Measurements from ENCODE around the gene IFITM1. TPM values are rescaled to one million over a fixed set of nuclear protein-coding genes. Genes with fewer than 3 reads are reported as not detected.
"Not testable (repeated sequence)": the region's sequence is repeated elsewhere in the genome, so short reads cannot be mapped to it uniquely, and the experiment has no call there.

IFITM1 gene
- polyA plus RNA-seq, 1 donor from 2014 or later: 0.35 TPM

DNA sequence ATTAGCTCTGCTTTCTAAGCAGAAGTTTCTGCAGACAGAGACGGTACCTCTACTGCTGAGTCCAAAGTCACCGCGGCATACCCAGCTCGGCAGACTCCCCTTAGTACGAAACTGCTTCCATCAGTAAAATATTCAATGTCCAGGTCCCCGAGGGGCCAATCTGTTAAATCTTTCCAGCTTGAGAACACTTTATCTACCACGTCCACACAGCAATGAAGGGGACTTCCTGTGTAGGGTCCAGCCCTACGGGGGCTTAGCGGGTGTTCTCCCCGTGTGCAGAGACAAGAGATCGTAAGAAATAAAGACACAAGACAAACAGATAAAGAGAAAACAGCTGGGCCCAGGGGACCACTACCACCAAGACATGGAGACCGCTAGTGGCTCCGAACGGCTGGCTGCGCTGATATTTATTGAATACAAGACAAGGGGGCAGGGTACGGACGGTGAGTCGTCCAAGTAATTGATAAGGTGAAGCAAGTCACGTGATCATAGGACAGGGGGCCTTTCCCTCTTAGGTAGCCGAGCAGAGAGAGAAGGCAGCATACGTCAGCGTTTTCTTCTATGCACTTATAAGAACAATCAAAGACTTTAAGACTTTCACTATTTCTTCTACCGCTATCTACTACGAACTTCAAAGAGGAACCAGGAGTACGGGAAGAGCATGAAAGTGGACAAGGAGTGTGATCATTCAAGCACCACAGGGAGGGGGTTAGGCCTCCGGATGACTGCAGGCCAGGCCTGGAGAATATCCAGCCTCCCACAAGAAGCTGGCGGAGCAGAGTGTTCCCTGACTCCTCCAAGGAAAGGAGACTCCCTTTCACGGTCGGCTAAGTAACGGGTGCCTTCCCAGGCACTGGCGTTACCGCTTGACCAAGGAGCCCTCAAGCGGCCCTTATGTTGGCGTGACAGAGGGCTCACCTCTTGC, 11.0 kb downstream of the IFITM1 start:
- H4K20me1 ChIP-seq (ENCODE audit: insufficient read depth); H3K4me2 ChIP-seq (ENCODE audit: low read length); H3K27ac ChIP-seq (ENCODE audit: low read length); H3K79me2 ChIP-seq (replicated peaks; ENCODE audit: insufficient read depth, low read length); H3K4me3 ChIP-seq (ENCODE audit: low read length); H3F3A ChIP-seq (ENCODE audit: insufficient read depth, low read length, poor library complexity, severe bottlenecking); H2AFZ ChIP-seq (ENCODE audit: low read depth, low read length); H3K27me3 ChIP-seq (ENCODE audit: insufficient read depth, low read depth, low read length); H3K9ac ChIP-seq (ENCODE audit: low read length); H3K9me3 ChIP-seq (ENCODE audit: low read length); H3K36me3 ChIP-seq (ENCODE audit: insufficient read depth, low read length); H3K9me2 ChIP-seq (ENCODE audit: insufficient read depth, low read length): not testable (repeated sequence)

DNA sequence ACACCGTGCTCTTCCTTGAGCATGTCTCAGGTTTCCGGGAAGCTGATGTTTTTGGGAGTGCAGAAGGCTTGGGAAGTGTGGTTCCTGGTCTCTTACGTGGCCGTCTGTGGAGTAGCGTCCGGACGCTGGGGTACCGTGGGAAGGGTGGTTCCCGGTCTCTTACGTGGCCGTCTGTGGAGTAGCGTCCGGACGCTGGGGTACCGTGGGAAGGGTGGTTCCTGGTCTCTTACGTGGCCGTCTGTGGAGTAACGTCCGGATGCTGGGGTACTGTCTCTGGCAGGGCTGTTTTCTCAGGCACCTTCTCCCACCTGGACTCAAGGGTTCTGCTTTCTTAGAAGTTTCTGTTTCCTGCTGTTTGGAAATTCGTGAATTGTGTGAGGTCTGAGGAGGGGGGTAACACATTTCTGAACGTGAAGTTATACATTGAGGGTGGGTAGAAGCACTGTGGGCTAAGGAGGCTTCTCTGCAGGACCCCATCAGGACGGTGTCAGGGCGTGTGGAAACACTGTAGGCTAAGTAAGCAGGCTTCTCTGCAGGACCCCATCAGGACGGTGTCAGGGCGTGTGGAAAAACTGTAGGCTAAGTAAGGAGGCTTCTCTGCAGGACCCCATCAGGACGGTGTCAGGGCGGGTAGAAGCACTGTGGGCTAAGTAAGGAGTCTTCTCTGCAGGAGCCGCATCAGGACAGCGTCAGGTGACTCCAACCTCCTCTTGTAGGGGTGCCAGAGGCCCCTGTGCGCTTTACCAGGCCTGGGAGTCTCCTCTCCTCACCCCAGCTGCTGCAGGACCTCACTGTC, 12.2 kb downstream of the IFITM1 start:
- H3K9ac ChIP-seq (ENCODE audit: low read length): peak overlapping the region; percentile 20
- H3K4me2 ChIP-seq (ENCODE audit: low read length): no peak overlapping the region
- H3K9me2 ChIP-seq (ENCODE audit: insufficient read depth, low read length): no peaks in the 10 kb centered on the region
- H3K36me3 ChIP-seq (ENCODE audit: insufficient read depth, low read length): no peaks in the 10 kb centered on the region
- H3K27ac ChIP-seq (ENCODE audit: low read length): no peak overlapping the region
- H3K27me3 ChIP-seq (ENCODE audit: insufficient read depth, low read depth, low read length): no peaks in the 10 kb centered on the region
- no peaks in the 10 kb centered on the region for H4K20me1 ChIP-seq (ENCODE audit: insufficient read depth)
- H3K4me3 ChIP-seq (ENCODE audit: low read length): no peak overlapping the region
- no peaks in the 10 kb centered on the region for H3K9me3 ChIP-seq (ENCODE audit: low read length)
- H3K79me2 ChIP-seq (replicated peaks; ENCODE audit: insufficient read depth, low read length): no peaks in the 10 kb centered on the region
- no peak overlapping the region for H2AFZ ChIP-seq (ENCODE audit: low read depth, low read length)
- TF ChIP-seq EP300 (conservative IDR thresholded peaks at IDR 0.05; ENCODE audit: poor library complexity, severe bottlenecking) (peak; percentile 29), SMC3 (conservative IDR thresholded peaks at IDR 0.05; ENCODE audit: poor library complexity) (no peak), RAD21 (conservative IDR thresholded peaks at IDR 0.05) (no peak), POLR2AphosphoS5 (IDR thresholded peaks at IDR 0.05) (peak; percentile 96), TAF1 (IDR thresholded peaks at IDR 0.05; ENCODE audit: low read depth) (no peak)
- TF ChIP-seq, protein P1, sequence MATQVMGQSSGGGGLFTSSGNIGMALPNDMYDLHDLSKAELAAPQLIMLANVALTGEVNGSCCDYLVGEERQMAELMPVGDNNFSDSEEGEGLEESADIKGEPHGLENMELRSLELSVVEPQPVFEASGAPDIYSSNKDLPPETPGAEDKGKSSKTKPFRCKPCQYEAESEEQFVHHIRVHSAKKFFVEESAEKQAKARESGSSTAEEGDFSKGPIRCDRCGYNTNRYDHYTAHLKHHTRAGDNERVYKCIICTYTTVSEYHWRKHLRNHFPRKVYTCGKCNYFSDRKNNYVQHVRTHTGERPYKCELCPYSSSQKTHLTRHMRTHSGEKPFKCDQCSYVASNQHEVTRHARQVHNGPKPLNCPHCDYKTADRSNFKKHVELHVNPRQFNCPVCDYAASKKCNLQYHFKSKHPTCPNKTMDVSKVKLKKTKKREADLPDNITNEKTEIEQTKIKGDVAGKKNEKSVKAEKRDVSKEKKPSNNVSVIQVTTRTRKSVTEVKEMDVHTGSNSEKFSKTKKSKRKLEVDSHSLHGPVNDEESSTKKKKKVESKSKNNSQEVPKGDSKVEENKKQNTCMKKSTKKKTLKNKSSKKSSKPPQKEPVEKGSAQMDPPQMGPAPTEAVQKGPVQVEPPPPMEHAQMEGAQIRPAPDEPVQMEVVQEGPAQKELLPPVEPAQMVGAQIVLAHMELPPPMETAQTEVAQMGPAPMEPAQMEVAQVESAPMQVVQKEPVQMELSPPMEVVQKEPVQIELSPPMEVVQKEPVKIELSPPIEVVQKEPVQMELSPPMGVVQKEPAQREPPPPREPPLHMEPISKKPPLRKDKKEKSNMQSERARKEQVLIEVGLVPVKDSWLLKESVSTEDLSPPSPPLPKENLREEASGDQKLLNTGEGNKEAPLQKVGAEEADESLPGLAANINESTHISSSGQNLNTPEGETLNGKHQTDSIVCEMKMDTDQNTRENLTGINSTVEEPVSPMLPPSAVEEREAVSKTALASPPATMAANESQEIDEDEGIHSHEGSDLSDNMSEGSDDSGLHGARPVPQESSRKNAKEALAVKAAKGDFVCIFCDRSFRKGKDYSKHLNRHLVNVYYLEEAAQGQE (IDR thresholded peaks at IDR 0.05; ENCODE audit: borderline replicate concordance): no peak
- H3F3A ChIP-seq (ENCODE audit: insufficient read depth, low read length, poor library complexity, severe bottlenecking): no peaks in the 10 kb centered on the region

DNA sequence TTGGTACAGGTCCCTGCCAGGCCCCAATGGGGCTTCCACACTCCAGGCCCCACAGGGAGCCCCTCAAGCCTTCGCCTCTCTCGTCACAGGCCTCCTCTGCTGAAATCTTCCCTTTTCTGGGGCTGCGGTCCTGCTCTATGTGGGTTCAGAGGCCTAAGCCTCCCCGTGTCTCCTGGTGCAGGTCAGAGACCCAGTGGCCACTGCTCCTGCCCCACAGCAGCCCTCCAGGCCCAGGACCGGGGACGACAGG, 12.7 kb downstream of the IFITM1 start:
- H3K9me2 ChIP-seq (ENCODE audit: insufficient read depth, low read length): no peaks in the 10 kb centered on the region
- H3K9me3 ChIP-seq (ENCODE audit: low read length): no peaks in the 10 kb centered on the region
- TF ChIP-seq RAD21 (conservative IDR thresholded peaks at IDR 0.05): no peak
- TF ChIP-seq MXI1 (conservative IDR thresholded peaks at IDR 0.05; ENCODE audit: poor library complexity, severe bottlenecking): no peak
- no peak for TF ChIP-seq TAF1 (IDR thresholded peaks at IDR 0.05; ENCODE audit: low read depth)
- no peak for TF ChIP-seq POLR2AphosphoS5 (IDR thresholded peaks at IDR 0.05)
- no peak for TF ChIP-seq EZH2 (IDR thresholded peaks at IDR 0.05; ENCODE audit: borderline replicate concordance, insufficient read depth, low read length, poor library complexity, severe bottlenecking)
- TF ChIP-seq, protein P2, sequence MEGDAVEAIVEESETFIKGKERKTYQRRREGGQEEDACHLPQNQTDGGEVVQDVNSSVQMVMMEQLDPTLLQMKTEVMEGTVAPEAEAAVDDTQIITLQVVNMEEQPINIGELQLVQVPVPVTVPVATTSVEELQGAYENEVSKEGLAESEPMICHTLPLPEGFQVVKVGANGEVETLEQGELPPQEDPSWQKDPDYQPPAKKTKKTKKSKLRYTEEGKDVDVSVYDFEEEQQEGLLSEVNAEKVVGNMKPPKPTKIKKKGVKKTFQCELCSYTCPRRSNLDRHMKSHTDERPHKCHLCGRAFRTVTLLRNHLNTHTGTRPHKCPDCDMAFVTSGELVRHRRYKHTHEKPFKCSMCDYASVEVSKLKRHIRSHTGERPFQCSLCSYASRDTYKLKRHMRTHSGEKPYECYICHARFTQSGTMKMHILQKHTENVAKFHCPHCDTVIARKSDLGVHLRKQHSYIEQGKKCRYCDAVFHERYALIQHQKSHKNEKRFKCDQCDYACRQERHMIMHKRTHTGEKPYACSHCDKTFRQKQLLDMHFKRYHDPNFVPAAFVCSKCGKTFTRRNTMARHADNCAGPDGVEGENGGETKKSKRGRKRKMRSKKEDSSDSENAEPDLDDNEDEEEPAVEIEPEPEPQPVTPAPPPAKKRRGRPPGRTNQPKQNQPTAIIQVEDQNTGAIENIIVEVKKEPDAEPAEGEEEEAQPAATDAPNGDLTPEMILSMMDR (IDR thresholded peaks at IDR 0.05; ENCODE audit: poor library complexity, severe bottlenecking): no peak
- no peak for TF ChIP-seq EP300 (conservative IDR thresholded peaks at IDR 0.05; ENCODE audit: poor library complexity, severe bottlenecking)
- TF ChIP-seq, protein P1 (IDR thresholded peaks at IDR 0.05; ENCODE audit: borderline replicate concordance): no peak
- no peak for TF ChIP-seq SMC3 (conservative IDR thresholded peaks at IDR 0.05; ENCODE audit: poor library complexity)
- no peak overlapping the region for H3K4me2 ChIP-seq (ENCODE audit: low read length)
- no peaks in the 10 kb centered on the region for H3K36me3 ChIP-seq (ENCODE audit: insufficient read depth, low read length)
- no peaks in the 10 kb centered on the region for H3F3A ChIP-seq (ENCODE audit: insufficient read depth, low read length, poor library complexity, severe bottlenecking)
- H3K27me3 ChIP-seq (ENCODE audit: insufficient read depth, low read depth, low read length): no peaks in the 10 kb centered on the region
- H3K27ac ChIP-seq (ENCODE audit: low read length): no peak overlapping the region
- H3K9ac ChIP-seq (ENCODE audit: low read length): peak overlapping the region; percentile 20
- H2AFZ ChIP-seq (ENCODE audit: low read depth, low read length): no peak overlapping the region
- H3K4me3 ChIP-seq (ENCODE audit: low read length): no peak overlapping the region
- H3K79me2 ChIP-seq (replicated peaks; ENCODE audit: insufficient read depth, low read length): no peaks in the 10 kb centered on the region
- H4K20me1 ChIP-seq (ENCODE audit: insufficient read depth): no peaks in the 10 kb centered on the region

All from neural cell (in vitro differentiated cells).